Measurements from ENCODE around the gene ERN2.
A peak's percentile ranks its signal among the peaks of the same experiment; 100 is the strongest.

Gene ERN2

GRCh38 chr16:23640931-23641765 lies 71.9 kb downstream of the ERN2 start, which contains the start of the genes DCTN5 and PALB2:
Gene DCTN5, plus strand, starts transcription at chr16:23641466. Its CDS starts 77 bp downstream, at chr16:23641543.
Gene PALB2, minus strand, starts transcription at chr16:23641310. Its CDS starts 153 bp downstream, at chr16:23641157.
- DNase-seq (ENCODE audit: low read depth in 2 of 2, low spot score in 1 of 2), result peak; percentile 63 to 80

- DNase-seq (ENCODE audit: low read depth in 2 of 2, low spot score in 1 of 2), result no peak
Measured at GRCh38 chr16:23640615-23640930, 72.4 kb downstream of the ERN2 start.
